ENCODE results near the gene BCL2L13.
A peak's percentile ranks its signal among the peaks of the same experiment; 100 is the strongest.

BCL2L13 gene, protein sequence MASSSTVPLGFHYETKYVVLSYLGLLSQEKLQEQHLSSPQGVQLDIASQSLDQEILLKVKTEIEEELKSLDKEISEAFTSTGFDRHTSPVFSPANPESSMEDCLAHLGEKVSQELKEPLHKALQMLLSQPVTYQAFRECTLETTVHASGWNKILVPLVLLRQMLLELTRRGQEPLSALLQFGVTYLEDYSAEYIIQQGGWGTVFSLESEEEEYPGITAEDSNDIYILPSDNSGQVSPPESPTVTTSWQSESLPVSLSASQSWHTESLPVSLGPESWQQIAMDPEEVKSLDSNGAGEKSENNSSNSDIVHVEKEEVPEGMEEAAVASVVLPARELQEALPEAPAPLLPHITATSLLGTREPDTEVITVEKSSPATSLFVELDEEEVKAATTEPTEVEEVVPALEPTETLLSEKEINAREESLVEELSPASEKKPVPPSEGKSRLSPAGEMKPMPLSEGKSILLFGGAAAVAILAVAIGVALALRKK

DNA sequence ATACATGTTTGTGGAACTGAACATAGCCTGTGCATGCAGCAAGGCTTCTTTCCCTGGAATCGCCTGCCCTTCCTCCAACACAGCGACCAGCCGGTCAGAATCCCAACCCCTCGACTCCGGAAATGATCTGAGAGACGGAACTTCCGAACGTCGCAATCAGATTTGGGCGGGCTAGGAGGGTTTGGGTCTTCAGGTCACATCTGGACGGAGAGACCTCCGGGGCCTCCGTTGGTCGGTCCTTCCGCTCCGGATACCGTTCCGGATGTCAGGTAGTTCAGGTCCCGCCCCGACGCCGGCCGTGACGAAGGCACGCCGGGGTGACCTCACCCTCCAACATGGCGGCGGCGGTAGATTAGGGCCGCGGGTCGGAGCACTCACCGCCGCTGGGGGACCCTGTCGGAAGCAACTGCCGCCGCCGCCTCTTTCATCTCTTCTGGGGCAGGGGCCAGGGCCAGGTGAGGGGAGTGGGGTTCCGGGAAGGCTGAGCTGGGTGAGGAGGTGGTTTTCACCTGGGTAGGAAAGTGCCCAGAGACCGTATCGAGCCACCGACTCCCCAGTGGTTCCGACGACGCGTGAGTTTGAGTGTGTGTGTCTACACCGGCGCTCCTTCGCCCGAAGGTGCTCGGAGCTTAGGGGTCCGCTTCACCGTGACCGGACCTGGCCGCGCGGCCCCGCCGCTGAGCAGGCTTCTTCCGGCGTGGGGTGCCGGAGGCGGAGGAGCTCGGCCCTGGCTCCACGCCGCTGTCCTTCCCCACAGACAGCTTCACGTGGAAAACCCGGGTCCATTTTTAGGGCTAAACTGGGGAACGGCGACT, at the start of gene BCL2L13:
Gene BCL2L13 (plus strand): TSS at position 326 of the 815 bp plus-strand sequence. CDS start 16,955 bp downstream, outside the sequence.
- peak; percentile 84 for DNase-seq (ENCODE audit: low spot score)

DNA sequence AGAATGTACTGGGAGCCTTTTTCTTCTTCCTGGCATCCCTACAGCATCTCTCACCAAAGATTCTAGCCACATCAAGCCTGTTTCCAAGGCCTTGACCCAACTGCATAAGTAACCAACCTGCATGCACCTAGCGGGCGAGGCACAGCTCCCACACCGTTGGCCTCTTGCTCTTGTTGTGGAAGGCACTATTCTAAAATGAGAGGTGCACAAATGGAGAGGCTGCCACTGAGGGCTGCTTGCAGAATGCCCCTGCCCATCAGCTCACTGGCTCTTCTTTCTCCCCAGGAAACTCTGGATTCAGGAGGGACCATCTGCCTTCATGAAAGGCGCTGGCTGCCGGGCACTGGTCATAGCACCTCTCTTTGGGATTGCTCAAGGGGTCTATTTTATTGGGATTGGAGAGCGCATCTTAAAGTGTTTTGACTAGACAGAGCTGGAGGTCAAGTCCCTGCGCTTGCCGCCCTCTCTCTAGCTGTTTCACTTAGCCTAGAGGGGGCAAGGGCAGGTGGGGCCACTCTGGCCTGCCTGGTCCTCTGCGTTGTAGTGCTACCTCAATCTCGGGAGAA, 48.7 kb upstream of the BCL2L13 start:
- DNase-seq (ENCODE audit: low spot score): no peak

DNA sequence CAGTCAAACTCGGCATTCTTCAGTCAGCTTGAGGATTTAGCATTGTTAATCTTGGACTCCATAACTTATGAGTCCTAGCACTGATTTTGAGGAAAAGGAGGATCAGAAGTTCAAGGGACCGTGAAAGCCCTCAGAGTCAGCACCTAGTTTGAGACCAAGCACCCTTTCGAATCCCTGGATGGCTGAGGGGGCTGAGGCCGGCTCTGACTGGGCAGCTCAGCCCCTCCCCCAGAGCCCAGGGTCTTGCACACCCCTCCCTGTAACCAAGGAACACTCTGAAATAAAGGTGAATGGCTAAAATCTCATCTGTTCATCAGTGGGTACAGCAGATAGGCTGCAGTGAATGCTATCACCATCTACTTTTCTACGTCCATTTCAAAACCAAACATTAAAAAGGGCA, 48.0 kb upstream of the BCL2L13 start:
- DNase-seq (ENCODE audit: low spot score): no peak

DNA sequence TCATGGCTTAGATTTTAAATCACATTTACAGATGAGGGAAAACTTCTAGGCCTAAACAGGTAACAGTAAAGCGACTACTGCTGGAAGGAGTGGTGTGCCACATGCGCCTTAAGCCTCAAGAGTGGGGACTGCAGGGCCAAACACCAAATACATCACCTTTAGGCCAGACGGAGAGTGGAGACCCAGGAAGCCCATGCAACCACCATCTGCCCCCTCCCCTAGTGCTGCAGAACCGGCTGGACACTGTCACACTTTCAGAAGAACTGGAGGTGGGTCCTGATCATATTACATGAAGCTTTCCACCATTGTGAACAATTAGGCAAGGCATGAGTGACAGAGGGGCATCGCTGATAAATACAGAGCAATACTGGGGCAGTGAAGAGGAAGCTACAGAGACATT, 46.4 kb upstream of the BCL2L13 start:
- DNase-seq (ENCODE audit: low spot score): no peak

DNA sequence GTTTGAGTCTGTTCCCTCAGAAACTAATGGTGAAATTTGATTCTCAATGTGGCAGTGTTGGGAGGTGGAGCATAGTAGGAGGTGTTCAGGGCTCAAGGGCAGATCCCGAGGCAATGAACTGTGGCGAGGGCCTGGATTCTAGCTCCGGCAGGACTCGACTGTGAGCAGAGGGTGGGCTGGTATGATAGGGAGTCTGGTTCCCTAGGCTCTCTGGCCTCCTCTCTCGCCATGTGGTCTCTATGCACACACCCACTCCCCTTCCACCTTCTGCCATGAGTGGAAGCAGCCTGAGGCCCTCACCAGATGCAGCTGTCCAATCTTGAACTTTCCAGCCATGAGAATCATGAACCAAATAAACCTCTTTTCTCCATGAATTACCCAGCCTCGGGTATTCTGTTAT, 42.3 kb upstream of the BCL2L13 start:
- no peak for DNase-seq (ENCODE audit: low spot score)

DNA sequence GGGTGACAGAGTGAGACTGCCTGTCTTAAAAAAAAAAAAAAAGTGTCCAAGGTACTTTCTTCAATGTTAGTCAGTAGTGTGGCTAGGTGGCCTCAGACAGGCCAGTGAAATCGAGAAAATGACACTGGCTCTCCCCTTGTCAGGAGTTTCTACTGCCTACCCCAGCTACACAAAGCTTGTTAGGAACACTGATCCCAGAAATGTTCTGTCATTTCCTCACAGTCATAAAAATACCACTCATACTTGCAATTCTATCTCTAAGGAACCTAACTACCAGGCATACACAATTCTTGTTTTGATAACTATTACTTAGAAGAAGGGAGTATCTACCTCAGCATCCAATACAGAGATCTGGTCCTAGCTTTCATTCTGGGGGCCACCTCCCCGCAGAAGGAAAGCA, 41.3 kb upstream of the BCL2L13 start:
- no peak for DNase-seq (ENCODE audit: low spot score)

DNA sequence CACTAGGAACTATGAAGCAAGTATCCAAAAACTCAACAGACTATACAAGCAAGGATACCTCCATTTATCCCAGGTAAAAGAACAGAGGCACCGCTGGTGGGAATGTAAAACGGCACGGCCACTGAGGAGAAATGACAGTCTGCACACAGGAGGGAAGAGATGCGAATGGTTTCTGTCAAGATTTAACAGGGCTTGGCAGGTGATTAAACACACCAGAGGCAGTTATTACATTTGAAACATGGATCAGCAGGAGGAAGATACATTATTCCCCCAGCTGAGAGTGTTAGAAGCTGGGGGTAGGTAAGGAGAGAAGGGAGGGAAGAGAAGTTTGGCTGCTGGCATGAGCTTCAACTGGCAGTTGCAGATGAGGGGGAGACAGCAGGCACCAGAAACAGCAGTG, 40.2 kb upstream of the BCL2L13 start:
- DNase-seq (ENCODE audit: low spot score): no peak

DNA sequence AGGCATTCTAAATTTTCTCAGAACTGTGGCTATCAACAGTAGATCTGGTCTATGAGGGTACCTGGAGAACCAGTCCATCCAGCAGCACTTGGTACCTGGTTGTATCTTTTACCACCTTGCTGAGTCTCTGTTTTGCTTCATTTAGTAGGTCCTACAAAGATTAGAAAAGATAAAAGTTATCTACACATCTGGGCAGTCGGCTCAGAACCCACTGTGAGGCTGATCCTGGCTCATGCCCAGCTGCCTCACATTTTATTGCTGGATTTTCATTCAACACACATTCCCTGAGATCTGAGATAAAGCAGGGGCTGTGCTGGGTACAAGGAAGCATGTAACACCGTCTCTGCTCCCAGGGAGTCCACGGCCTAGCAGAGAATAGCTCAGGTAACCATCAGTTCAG, 37.5 kb upstream of the BCL2L13 start:
- no peak for DNase-seq (ENCODE audit: low spot score)

DNA sequence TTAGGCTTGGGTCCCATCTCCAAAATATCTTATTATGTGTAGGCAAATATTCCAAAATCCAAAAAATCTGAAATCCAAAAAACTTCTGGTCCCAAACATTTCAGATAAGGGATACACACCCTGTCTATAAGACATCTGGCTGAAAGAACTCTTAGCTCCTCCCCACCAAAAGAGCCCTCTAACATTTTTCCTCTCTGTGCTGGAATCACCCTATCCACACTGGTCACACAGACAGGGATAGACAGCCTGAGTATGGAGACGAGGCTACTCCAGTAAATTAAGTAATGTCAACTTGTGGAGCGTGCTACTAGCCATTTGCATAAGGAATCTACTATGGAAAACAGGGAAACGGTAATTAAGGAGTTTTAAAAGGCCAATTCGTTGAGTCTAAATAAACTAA, 34.9 kb upstream of the BCL2L13 start:
- DNase-seq (ENCODE audit: low spot score): no peak

DNA sequence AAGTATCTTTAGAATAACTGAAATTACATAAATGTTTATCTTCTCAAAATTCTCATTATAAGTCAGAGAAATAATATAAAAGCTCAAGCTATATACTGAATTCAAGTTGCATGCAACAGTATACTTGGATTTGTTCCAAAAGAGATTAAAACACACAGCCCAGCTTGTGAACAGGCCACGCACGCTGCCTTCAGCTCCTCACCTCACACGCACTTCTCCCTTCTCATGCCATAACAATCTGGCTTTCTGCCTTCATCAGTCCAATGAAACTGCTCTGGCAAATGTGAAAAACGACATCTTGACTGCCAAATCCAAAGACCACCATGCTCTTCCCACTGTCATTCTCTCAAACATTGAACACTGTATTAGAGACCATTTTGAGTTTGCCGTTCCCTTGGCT, 32.1 kb upstream of the BCL2L13 start:
- DNase-seq (ENCODE audit: low spot score): no peak

DNA sequence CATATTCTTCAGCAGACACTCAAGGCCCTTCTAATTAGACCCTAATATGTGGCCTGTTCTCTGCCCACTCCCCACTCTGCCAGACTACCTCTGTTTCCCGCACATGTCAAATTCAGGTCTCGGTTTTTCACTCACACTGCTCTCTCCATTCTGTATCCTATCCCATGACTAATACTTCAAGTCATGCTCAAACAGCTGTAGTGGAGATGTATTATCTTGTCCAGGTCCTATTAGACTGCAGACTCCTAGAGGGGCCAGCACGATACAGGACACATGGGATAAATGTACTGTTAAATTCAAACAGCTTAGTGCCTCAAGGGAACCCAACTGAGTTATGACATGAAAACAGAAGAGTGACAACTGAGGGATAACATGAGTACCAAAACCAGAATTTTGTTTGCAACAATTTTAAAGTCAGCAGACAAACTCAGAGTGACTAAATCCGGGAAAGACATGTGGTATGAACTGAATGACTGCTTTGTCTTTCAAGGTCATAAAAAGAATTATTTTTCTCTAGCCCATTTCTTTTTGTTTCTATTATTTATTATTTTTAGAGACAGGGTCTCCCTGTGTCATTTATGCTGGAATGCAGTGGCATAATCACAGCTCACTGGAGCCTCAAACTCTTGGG, 30.6 kb upstream of the BCL2L13 start:
- no peak for DNase-seq (ENCODE audit: low spot score)

DNA sequence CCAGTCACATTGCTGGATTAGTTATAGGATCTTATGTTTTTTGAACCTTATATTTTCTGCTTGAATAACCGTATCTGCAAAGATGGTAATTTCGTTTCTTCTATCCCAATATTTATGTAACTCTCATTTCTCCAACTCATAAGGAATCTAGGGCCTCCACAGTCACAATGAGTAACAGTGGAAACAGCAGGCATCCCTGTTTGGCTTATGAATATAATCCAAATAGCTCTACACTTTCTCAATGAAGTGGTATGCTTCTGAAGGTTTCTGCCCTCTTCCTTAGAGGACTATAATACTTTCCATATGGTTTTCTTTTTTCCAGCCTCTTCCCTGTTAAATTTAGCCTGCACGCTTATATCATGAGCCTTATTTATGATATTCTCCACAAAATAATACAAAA, 26.5 kb upstream of the BCL2L13 start:
- DNase-seq (ENCODE audit: low spot score): no peak

DNA sequence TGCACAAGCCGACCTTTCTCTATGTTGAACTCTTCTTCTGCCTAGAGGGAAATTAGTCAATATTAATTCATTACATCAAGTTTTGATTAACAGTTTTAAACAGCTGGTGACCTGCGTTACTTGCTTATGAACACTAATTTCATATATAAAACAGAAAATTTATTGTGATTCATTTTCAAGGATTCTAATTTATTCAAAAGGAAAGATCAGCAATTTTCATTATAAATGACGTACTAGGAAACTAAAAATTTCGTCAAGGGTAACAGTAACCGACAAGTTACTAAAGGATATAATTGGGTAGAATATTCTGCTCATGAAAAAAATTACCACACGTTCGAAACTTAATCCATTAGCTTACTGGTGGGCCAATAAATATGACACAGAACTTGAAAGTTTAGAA, 25.3 kb upstream of the BCL2L13 start:
- DNase-seq (ENCODE audit: low spot score): no peak

DNA sequence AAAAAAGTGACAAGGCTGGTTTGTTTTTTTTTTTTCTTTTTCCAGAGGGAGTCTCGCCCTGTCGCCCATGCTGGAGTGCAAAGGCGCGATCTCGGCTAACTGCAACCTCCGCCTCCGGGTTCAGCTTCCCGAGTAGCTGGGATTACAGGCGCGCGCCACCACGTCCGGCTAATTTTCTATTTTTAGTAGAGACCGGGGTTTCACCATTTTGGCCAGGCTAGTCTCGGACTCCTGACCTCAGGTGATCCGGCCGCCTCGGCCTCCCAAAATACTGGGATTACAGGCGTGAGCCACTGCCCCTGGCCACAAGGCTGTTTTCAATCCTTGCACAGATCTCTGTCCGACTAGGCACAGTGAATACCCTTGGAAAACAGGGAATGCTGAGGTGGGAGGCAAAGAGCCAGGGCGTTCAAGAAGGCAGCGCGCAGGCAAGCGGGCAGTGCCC, 10.6 kb upstream of the BCL2L13 start:
- no peak for DNase-seq (ENCODE audit: low spot score)

DNA sequence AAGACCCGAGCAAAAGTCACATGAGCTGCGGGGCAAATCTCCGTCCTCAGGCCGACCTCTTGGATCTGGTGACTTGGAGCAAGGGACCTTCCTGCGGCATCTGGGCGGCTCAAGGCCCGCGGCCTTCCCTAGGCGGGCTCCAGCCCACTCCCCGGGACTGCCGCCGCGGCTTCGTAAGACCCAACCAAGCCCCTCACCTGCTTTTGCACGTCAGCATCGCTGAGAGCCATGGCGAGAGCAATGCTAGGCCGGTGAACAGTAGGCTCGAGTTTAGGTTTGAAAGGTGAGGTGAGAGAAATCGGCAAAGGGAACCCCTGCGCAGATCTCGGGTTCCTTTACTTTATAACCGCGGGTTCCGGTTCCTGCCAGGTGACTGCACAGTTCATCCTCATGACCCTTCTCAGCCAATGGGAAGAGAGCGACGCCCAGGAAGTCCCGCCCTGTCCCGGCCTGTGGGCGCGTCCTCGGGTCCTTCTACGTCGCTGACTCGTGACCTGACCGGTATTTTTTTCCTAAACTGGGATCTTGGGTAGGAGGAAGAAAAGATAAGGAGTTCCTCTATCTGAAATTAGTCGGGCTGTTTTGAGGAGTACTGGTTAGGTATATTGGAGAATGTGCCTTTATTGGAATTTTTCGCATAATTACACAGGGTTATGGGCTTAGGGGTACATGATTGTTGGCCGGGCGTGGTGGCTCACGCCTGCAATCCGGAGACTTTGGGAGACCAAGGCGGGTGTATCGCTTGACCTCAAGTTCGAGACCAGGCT, 10.0 kb upstream of the BCL2L13 start, which contains the start of gene ATP6V1E1:
Gene ATP6V1E1 (minus strand): TSS at position 344 of the 767 bp plus-strand sequence. CDS start 114 bp downstream, at position 230.
- DNase-seq (ENCODE audit: low spot score): peak; percentile 95

DNA sequence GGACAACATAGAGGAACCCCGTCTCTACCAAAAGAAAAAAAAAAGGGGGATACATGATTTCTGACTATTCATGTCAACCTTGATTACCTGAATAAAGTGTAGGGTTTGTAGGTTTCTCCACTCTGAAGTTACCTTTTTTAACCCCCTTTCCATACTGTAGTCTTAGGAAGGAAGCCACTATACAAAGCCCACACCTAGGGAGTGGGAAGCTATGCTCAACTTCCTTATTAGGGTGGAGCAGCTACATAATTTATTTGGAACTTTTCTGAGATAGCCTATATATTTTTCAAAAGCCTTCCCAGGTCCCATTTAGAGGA, 9.4 kb upstream of the BCL2L13 start:
- no peak for DNase-seq (ENCODE audit: low spot score)

DNA sequence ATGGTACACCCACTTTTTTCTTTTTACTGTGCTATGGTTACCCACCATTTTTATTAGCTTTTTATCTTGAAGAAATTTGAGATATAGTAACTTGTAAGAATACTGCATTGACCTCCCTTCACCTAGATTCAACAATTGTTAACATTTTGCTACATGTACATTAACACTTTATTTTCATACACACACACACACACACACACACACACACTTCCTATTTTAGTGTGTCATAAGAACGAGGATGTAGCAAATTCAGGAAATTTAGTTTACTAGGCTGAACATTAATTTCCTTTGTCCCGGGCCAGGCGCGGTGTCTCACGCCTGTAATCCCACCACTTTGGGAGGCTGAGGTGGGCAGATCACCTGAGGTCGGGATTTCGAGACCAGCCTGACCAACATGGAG, 8.9 kb upstream of the BCL2L13 start:
- DNase-seq (ENCODE audit: low spot score): no peak

DNA sequence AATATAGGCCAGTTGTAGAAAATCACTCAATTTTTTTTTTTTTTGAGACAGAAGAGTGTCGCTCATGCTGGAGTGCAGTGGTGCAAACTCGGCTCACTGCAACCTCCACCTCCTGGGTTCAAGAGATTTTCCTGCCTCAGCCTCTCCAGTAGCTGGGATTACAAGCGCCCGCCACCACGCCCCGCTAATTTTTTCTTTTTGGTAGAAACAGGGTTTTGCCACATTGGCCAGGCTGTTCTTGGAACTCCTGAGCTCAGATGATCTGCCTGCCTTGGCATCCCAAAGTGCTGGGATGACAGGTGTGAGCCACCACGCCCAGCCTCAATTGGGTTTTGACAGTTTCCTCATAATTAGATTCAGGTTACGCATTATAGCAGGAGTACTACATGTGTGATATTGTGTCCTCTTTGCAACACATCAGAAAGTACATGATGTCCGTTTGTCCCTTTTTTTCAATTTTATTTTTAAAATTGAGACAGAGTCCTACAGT, 7.4 kb upstream of the BCL2L13 start:
- DNase-seq (ENCODE audit: low spot score): no peak

DNA sequence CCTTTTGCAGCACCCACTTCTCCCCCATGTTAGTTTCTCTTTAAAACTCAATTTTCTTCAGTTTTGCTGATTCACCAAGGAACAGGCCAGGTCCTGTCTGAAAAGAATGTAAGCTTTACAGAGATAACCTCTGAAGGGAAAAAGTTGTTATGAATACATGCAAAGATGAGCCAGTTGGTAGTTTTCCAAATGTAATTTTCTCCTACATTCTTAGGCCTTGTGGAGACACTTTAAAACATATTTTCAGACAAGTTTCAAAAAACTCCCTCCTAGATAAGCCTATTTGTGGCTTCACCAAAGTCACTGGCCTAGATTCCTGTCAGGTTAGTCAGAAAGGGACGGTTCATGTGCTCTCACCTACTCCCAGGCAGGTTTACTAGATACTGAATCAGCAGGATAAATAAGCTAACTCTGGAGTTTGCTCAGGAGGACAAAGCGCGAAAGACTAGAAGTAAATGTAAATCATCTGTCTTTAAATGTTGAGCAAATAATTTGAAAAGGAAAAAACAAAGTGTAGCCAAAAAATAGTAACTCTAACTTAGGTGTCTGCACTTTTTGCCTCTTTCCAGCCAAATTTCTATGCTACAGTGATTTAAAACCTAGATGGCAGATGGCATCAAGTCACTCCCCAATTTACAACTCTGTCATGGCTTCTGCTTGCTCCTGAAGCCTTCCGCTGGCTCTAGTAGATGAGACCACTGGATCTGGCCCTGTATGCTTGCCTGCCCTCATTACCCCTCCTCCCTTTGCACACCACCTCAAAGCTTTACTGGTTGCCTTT, 5.2 kb upstream of the BCL2L13 start:
- DNase-seq (ENCODE audit: low spot score): no peak

DNA sequence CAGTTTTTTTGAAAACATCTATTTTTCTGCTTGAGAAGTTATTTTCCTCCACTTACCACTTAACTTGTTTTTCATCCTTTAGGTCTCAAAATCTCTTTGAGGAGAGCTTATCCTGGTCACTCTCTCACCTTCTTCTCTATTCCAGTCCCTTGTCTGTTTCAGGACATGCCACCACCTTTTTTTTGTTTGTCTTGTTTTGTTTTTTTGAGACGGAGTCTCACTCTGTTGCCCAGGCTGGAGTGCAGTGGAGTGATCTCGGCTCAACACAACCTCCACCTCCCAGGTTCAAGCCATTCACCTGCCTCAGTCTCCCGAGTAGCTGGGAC, 4.6 kb upstream of the BCL2L13 start:
- DNase-seq (ENCODE audit: low spot score): no peak

DNA sequence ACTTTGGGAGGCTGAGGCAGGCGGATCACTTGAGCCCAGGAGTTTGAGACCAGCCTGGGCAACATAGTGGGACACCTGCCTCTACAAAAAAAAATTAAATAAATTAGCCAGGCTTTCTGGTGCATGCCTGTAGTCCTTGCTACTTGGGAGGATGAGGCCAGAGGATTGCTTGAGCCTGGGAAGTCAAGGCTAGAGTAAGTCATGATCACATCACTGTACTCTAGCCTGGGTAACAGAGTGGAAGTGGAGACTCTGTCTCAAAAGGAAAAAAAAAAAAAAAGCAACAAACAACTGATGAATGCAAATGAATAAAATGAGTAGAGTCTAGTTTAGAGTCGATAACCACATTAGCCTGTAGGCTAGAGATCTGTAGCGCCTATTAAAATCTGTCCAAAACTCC, 3.9 kb upstream of the BCL2L13 start:
- DNase-seq (ENCODE audit: low spot score): no peak
